NCI-H2227 treated with DMSO at 0.1 percent for 48 hours (cell line): ENCODE results near the gene PGLYRP2.

Experiments
- DNase-seq: peaks from one replicate; lab custom pipeline; 2025; lab: John Stamatoyannopoulos, UW

PGLYRP2 gene

GRCh38 chr19:15439821-15440641 lies 39.3 kb downstream of the PGLYRP2 start:
- no peak for DNase-seq

- no peak for DNase-seq
Measured at GRCh38 chr19:15439078-15439799, 40.1 kb downstream of the PGLYRP2 start.

DNA sequence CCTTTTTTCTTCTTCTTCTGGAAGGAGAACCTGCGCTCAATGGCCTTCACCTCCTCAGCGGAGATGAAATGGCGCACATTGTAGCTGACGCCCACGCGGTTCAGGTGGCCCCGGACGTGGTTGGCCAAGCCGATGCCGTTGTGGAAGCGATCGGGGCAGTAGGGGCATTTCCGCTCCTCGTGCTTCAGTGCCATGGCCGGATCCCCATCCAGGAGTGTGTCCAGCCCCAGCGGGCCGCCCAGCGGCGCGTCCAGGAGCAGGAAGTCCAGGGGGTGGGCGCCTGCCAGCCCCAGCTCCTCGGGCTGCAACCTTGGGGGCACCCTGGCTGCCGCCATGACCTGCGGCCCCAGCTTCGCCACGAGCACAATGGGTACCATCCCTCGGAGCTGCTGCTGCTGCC lies 40.7 kb downstream of the PGLYRP2 start:
- DNase-seq = no peak

- no peak for DNase-seq
Measured at GRCh38 chr19:15438124-15438496, 41.2 kb downstream of the PGLYRP2 start.

DNA sequence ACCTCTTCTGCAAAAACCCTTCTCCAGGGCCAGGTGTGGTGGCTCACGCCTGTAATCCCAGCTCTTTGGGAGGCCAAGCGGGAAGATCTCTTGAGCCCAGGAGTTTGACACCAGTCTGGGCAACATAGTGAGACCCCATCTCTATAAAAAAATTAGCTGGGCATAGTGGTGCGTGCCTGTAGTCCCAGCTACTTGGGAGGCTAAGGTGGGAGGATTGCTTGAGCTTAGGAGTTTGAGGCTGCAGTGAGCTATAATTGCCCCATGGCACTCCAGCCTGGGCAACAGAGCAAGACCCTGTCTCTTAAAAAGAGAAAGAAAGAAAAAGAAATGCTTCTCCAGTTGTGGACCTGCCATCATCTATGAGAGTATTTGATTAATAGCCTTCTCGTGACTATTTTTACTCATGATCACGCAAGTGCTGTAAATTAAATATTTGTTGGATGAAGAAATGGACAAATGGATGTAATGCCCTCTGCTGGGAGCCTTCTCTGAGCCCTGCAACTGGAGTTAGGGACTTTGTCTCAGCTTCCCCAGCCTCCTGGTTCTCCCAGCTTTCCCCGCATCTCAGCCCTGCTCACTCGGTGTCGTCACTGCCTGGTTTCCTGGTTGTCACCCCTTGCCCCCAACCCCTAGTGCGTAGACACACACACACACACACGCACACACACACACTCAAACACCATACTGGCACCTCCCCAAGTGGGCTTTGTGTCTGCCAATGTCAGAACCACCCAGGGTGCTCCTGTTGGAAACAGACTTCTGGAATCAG lies 41.8 kb downstream of the PGLYRP2 start:
- DNase-seq = no peak

- DNase-seq = no peak
Measured at GRCh38 chr19:15436826-15437110, 42.5 kb downstream of the PGLYRP2 start.

DNA sequence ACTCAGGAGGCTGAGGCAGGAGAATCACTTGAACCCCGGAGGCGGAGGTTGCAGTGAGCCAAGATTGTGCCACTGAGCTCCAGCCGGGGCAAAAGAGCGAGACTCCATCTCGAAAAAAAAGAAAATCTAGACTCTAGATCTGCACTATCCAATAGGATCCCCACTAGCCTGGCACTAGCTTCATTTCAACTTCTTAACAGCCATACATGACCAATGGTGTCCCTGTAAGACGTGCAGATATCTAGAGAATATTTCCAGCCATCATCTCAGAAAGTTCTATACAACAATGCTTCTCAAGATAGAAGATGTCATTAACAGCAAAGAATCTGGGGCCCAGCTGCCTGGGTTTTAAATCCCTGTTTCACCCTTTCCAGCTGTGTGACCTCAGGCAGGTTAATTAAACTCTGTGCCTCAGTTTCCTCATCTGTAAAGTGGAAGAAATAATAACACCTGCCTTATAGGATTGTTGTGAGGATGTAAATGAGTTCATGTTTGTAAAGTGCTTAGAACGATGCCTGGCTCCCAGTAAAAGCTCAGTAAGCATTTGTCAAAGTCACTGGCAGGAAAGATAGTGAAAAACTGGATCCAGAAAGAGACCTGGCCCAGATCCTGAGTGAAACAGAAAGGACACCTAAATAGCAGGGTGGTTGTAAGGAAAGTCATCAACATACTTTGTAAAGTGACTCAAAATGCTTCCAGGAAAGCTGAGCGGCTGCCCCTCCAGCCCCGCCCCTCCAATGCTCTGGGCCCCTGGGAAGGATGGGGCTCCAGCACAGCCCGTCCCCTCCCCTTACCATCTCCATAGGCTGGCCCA lies 43.1 kb downstream of the PGLYRP2 start:
- DNase-seq = no peak

DNA sequence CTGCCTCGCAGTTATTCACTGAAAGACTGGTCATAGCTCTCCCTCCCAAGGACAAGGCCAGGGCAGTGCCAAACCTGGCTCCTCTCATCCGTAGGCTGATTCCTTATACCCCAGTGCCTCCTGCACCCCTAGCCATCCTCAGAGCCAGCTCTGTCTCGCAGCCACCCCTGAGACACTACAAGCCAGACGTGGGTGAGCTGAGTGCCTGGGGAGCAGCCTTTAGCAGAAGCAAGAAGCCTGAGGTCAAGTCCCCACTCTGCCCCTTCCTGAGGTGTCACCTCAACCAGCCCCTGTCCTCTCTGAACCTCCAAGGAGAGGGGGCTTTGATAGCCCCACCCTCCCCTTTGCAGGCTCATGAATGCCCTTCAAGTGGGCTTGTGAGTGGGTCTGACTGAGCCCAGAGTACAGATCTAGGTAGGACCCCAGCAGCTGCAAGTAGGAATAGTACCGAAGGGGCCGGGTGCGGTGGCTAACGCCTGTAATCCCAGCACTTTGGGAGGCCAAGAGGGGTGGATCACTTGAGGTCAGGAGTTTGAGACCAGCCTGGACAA lies 45.7 kb downstream of the PGLYRP2 start:
- no peak for DNase-seq

DNA sequence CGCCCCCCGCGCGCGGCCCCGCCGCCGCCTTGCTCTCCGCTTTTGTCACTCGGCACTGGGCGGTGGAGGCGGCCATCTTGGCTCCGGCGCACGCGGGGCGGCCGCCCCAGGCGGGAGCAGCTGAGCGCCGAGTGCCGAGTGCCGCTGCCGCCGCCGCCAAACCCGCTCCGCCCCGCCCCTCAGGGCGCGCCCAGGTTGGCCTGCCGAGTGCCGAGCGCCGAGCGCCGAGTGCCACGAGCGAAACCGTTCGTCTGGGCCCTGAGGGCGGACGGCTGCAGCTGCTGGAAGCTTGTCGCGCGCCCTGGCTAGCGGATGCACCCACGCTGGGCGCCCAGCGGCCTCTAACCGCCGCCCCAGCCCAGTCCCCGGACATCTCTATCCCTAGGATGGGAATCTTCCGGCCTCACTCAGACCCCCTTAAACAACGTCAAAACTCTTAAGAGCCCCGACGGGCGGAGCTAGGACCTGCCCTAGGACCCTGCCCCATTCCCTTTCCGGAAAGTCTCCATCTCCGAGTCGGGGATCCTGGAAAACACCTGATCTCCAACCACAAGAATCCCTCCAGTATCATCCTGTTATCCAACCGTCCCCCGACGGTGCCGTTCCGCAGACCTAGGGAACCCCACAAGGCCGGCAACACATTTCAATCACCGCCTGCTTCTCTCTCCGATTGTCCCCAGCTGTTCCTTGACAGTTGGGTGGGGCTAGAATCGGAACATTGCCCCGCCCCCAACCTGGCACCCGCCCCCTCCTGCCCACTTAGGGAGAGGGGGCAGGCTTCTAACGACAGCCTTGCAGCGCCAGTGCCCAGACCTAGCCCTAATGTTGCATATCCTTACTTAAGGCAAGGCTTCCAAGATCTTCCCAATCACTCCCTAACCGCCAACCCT lies 46.4 kb downstream of the PGLYRP2 start:
- DNase-seq = peak; percentile 60

- DNase-seq = no peak
Measured at GRCh38 chr19:15432018-15432494, 47.2 kb downstream of the PGLYRP2 start.

GRCh38 chr19:15431396-15432017 lies 47.8 kb downstream of the PGLYRP2 start:
- no peak for DNase-seq

GRCh38 chr19:15430526-15431120 lies 48.7 kb downstream of the PGLYRP2 start:
- no peak for DNase-seq

- no peak for DNase-seq
Measured at GRCh38 chr19:15429825-15430467, 49.4 kb downstream of the PGLYRP2 start.

- no peak for DNase-seq
Measured at GRCh38 chr19:15428956-15429824, 50.1 kb downstream of the PGLYRP2 start.

DNA sequence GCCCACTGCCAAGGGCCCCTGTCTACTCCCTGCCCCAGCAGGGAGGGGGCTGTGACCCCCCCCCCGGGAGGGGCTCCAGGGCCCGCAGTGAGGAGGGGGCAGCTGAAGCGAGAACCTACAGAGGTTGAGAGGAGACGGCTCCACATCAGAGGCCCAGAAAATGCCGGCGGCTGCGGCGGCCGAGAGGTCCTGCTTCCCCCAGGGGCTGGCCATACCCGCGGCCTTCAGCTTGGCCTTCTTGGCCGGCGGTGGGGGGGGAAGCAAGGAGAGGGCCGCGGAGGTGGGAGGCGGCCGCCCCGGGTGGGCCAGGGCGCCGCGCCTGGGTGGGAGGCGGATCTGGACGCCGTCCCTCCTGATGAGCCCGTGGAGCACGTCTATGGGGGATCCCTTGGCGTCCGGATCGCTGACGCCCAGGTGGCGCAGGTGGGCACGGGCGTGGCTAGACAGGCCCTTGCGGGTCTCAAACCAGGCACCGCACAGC lies 51.3 kb downstream of the PGLYRP2 start:
- no peak for DNase-seq

GRCh38 chr19:15427350-15427700 lies 52.0 kb downstream of the PGLYRP2 start:
- DNase-seq = no peak

DNA sequence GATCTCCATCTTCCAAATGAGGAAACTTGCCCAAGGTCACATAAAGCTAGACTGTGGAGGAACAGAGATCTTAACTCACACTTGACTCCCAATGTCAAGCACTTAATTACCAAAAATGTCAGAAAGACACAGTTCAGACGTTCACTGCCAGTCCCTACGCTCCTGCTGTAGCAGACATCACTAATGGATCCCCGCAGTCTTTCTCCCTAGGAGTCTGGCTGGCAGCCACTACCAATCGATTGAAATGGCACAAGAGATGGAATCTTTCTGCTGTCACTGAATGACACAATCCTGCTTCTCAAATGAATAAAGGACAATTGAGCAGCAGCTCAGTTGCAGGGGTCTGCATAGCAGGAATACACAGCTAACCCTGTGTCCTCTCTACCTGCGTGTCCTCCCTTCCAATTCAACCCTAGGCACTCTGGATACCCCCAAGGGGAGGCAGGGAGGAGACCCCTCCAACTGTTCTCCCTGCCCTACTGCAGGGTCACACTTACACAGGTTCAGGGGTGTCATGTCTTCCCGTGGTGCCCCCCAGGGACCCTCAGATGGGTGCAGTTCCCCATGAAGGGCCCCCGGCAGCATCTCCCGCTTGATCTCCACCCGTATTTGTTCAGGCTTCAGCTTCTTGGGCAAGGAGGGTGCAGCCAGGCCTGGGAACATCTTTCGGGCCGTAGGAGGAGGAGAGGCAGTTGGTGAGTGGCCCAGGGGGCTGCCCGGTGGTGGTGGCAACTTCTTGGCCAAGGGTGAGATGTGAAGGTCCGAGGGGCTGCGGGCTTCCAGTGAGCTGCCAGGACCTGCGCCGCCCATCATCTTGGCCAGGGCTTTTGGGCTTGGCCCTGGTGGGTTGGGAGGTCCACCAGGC lies 52.6 kb downstream of the PGLYRP2 start:
- DNase-seq = no peak
